Ovary (tissue), 3 donors: ENCODE results near the gene DIO3.

Experiments used
- CTCF ChIP-seq, 3 donors: fragments of 450-650 bp in 2 of 3; fragments of 200-600 bp in 1 of 3; IDR thresholded peaks; one replicate each; pipeline versions ENCODE4 v1.5.1 to v1.8.0; 2016 to 2022; ENCODE audit warnings: antibody characterized with exemption in 3 of 3, mild to moderate bottlenecking in 1 of 3
- POLR2A ChIP-seq: fragments of 450-650 bp; IDR thresholded peaks from one replicate; pipeline ENCODE4 v1.6.1; 2017; ENCODE audit warnings: antibody characterized with exemption, mild to moderate bottlenecking, moderate library complexity
- donor health status: DM: no; HTN: no; CAD: no.

GRCh38 chr14:101551729-101552595 lies 9.3 kb upstream of the DIO3 start:
- no peak for TF ChIP-seq CTCF (IDR thresholded peaks at IDR 0.05)
- TF ChIP-seq POLR2A = no peak
